Breast epithelium (tissue), 4 donors: ENCODE measurements around the gene PPP1R27. TPM values are rescaled to one million over a fixed set of nuclear protein-coding genes. Genes with fewer than 3 reads are reported as not detected.

Experiments used
- DNase-seq, 2 donors: peaks; one replicate each; pipeline ENCODE4 v3.0.0-alpha.2; 2019; ENCODE audit warnings: low spot score in 2 of 2
- H3K27ac ChIP-seq, 2 donors: fragments of 200-600 bp; sonication (generic) in 1 of 2; one replicate each; pipeline ENCODE4 v1.5.1; 2016 to 2019; ENCODE audit warnings: mild to moderate bottlenecking in 1 of 2
- H3K27me3 ChIP-seq, 2 donors: fragments of 200-600 bp; sonication (generic) in 1 of 2; one replicate each; pipeline versions ENCODE4 v1.5.1 to v1.6.0; 2017 to 2019; ENCODE audit warnings: control low read depth in 1 of 2, mild to moderate bottlenecking in 1 of 2
- H3K36me3 ChIP-seq: fragments of 200-600 bp; one replicate; pipeline ENCODE4 v1.5.1; 2019
- H3K4me1 ChIP-seq, 2 donors: fragments of 200-600 bp; sonication (generic); one replicate each; pipeline ENCODE4 v1.5.1; 2016 to 2019; ENCODE audit warnings: control low read depth in 1 of 2
- H3K4me3 ChIP-seq, 3 donors: fragments of 200-600 bp; sonication (generic); 1 replicate in 2 of 3; 2 replicates in 1 of 3; pipeline ENCODE4 v1.5.1; 2016 to 2019; ENCODE audit warnings: mild to moderate bottlenecking in 3 of 3, moderate library complexity in 2 of 3
- H3K9me3 ChIP-seq, 2 donors: fragments of 200-600 bp; sonication (generic) in 1 of 2; one replicate each; pipeline ENCODE4 v1.5.1; 2016 to 2019; ENCODE audit warnings: control low read depth in 1 of 2
- POLR2A ChIP-seq: fragments of 450-650 bp; IDR thresholded peaks from one replicate; pipeline ENCODE4 v1.6.1; 2016; ENCODE audit warnings: antibody characterized with exemption, mild to moderate bottlenecking, moderate library complexity
- POLR2AphosphoS5 ChIP-seq, 3 donors: sonication (generic); formaldehyde crosslinking; IDR thresholded peaks; one replicate each; pipeline ENCODE4 v1.6.1; 2017; ENCODE audit warnings: antibody characterized with exemption in 3 of 3
- intact Hi-C: fragments of 100-400 bp; cut with DNase I; formaldehyde crosslinking; loops from one replicate; pipeline ENCODE4 v1.15.1; 2023; ENCODE audit warnings: low total_unique reads
- total RNA-seq, 3 donors: library from RNA; depleted of rRNA; stranded (reverse); fragments of >200 nt; gene quantifications; one replicate each; pipeline ENCODE4 v1.1.0, GENCODE V29; 2016
- TF ChIP-seq, protein P1 (sequence below), 3 donors: fragments of 450-650 bp; IDR thresholded peaks; one replicate each; pipeline ENCODE4 v1.5.1; 2016 to 2017; ENCODE audit warnings: antibody characterized with exemption in 3 of 3, mild to moderate bottlenecking in 3 of 3, moderate library complexity in 3 of 3

Gene PPP1R27
- total RNA-seq, 3 donors from 2014 or later = not detected

GRCh38 chr17:81831563-81831956, 3.3 kb downstream of the PPP1R27 start:
- no peaks in the 10 kb centered on the region for H3K36me3 ChIP-seq
- H3K4me3 ChIP-seq = peak overlapping the region in 1 of 3 donors; percentile 97
- intact Hi-C loops = no loop called here
- no peaks in the 10 kb centered on the region for H3K9me3 ChIP-seq
- TF ChIP-seq POLR2AphosphoS5 (IDR thresholded peaks at IDR 0.05) (no peak), POLR2A (no peak)
- TF ChIP-seq, protein P1, sequence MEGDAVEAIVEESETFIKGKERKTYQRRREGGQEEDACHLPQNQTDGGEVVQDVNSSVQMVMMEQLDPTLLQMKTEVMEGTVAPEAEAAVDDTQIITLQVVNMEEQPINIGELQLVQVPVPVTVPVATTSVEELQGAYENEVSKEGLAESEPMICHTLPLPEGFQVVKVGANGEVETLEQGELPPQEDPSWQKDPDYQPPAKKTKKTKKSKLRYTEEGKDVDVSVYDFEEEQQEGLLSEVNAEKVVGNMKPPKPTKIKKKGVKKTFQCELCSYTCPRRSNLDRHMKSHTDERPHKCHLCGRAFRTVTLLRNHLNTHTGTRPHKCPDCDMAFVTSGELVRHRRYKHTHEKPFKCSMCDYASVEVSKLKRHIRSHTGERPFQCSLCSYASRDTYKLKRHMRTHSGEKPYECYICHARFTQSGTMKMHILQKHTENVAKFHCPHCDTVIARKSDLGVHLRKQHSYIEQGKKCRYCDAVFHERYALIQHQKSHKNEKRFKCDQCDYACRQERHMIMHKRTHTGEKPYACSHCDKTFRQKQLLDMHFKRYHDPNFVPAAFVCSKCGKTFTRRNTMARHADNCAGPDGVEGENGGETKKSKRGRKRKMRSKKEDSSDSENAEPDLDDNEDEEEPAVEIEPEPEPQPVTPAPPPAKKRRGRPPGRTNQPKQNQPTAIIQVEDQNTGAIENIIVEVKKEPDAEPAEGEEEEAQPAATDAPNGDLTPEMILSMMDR (IDR thresholded peaks at IDR 0.05) = no peak
- H3K4me1 ChIP-seq = peaks cover 4 to 16% of the 10 kb centered on the region in 2 donors
- DNase-seq = no peak
- H3K27me3 ChIP-seq = no peaks in the 10 kb centered on the region
- peak overlapping the region; percentile 82 to 90 for H3K27ac ChIP-seq

DNA sequence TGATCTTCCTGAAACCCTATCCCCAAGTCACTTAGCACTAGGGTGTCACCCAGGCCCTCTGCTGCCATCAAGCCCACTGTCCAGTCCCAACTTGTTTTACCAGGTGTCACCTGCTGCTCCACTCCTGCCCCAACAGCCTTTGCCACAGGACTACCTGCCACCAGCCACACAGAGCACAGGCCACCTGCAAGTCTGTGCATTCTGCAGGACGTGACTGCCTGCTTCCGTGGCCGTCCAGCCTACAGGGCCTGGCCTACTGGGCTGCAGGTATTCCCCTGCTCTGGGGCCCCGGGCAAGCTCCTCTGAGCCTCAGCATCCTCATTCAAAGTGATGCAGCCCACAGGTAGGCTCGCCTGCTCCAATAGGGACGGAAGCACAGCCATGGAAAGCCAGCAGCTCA, 5.0 kb downstream of the PPP1R27 start:
- no peaks in the 10 kb centered on the region for H3K9me3 ChIP-seq
- TF ChIP-seq, protein P1 (IDR thresholded peaks at IDR 0.05) = no peak
- TF ChIP-seq POLR2AphosphoS5 (IDR thresholded peaks at IDR 0.05) (no peak), POLR2A (no peak)
- DNase-seq = no peak
- H3K27me3 ChIP-seq = no peaks in the 10 kb centered on the region
- no peak overlapping the region for H3K4me3 ChIP-seq
- intact Hi-C loops = no loop called here
- H3K4me1 ChIP-seq = peaks cover 4 to 16% of the 10 kb centered on the region in 2 donors
- H3K27ac ChIP-seq = no peak overlapping the region
- no peaks in the 10 kb centered on the region for H3K36me3 ChIP-seq

GRCh38 chr17:81828656-81829055, 6.2 kb downstream of the PPP1R27 start:
- no peaks in the 10 kb centered on the region for H3K9me3 ChIP-seq
- H3K4me1 ChIP-seq = peaks cover 3 to 11% of the 10 kb centered on the region in 2 donors
- H3K27me3 ChIP-seq = no peaks in the 10 kb centered on the region
- no peak overlapping the region for H3K27ac ChIP-seq
- TF ChIP-seq, protein P1 (IDR thresholded peaks at IDR 0.05) = no peak
- TF ChIP-seq POLR2AphosphoS5 (IDR thresholded peaks at IDR 0.05) (no peak), POLR2A (no peak)
- intact Hi-C loops = no loop called here
- no peak overlapping the region for H3K4me3 ChIP-seq
- no peaks in the 10 kb centered on the region for H3K36me3 ChIP-seq
- DNase-seq = no peak

DNA sequence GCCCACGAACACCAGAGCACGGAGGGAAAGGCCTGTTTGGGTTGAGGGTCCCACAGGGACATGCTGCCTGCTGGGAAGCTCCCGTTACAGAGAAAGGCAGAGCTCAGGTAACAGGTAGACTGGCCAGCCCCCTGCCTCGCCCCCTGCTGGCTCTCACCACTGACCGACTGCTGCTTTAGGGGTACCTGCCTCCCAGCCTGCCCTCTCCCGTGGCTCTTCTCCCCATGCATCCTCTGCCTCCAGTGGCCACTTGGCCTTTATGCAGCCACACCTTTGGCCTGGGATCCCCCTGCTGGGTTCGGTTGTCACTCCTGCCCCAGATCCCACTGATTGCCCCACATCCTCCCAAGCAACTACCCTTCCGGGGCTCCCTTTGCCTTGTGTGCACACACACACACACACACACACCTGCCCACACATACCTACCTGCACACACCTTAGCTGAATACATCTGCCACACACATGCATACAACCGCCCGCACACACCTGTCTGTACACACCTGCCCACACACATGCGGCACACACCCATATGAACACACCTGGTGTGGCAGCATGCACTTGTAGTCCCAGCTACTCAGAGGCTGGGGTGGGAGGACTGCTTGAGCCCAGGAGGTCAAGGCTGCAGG, 8.9 kb downstream of the PPP1R27 start:
- H3K4me3 ChIP-seq = no peak overlapping the region
- H3K4me1 ChIP-seq = peaks cover 7 to 11% of the 10 kb centered on the region in 2 donors
- no peak overlapping the region for H3K27ac ChIP-seq
- no peaks in the 10 kb centered on the region for H3K36me3 ChIP-seq
- no peaks in the 10 kb centered on the region for H3K27me3 ChIP-seq
- no peak for DNase-seq
- no peaks in the 10 kb centered on the region for H3K9me3 ChIP-seq
- intact Hi-C loops = no loop called here
- no peak for TF ChIP-seq POLR2A
- TF ChIP-seq POLR2AphosphoS5 (IDR thresholded peaks at IDR 0.05) = no peak
- TF ChIP-seq, protein P1 (IDR thresholded peaks at IDR 0.05) = no peak

GRCh38 chr17:81824595-81824994, 10.3 kb downstream of the PPP1R27 start:
- Histone ChIP-seq H3K4me1 (peaks cover 7 to 11% of the 10 kb centered on the region in 2 donors), H3K27me3 (no peaks in the 10 kb centered on the region), H3K4me3 (no peak overlapping the region), H3K36me3 (no peaks in the 10 kb centered on the region), H3K27ac (no peak overlapping the region), H3K9me3 (no peaks in the 10 kb centered on the region)
- intact Hi-C loops = no loop called here
- DNase-seq = no peak
- TF ChIP-seq POLR2A = no peak
- TF ChIP-seq, protein P1 (IDR thresholded peaks at IDR 0.05) = no peak
- no peak for TF ChIP-seq POLR2AphosphoS5 (IDR thresholded peaks at IDR 0.05)
